ENCODE data around the gene ERF. TPM values are rescaled to one million over a fixed set of nuclear protein-coding genes. Genes with fewer than 3 reads are reported as not detected.

Gene ERF
- polyA plus RNA-seq, 1 of the 3 experiments (the other 2 are of a cell fraction) = 89.6 TPM

GRCh38 chr19:42293540-42293939 is 38.6 kb upstream of the ERF start:
- Histone ChIP-seq H3K9ac (no peak overlapping the region), H3K4me3 (ENCODE audit: low read depth in 2 of 2, low read length in 1 of 2) (no peak overlapping the region), H2AFZ (ENCODE audit: low read depth) (no peak overlapping the region), H3K27ac (ENCODE audit: low read depth in 2 of 2, low read length in 1 of 2) (no peak overlapping the region), H3K79me2 (ENCODE audit: insufficient read depth) (0 out of 2 replicates have a peak, but pooled peaks cover 3% of the 10 kb centered on the region), H3F3A (replicated peaks; ENCODE audit: insufficient read depth) (peaks cover 27% of the 10 kb centered on the region), H4K20me1 (ENCODE audit: insufficient read depth) (0 out of 2 replicates have a peak, but pooled peaks cover 5% of the 10 kb centered on the region), H3K36me3 (replicated peaks in 1 of 2; ENCODE audit: control insufficient read depth in 1 of 2, insufficient read depth in 2 of 2, low read length in 1 of 2) (peaks cover 30 to 71% of the 10 kb centered on the region in 2 experiments), H3K4me2 (no peak overlapping the region), H3K9me2 (no peaks in the 10 kb centered on the region), H3K4me1 (ENCODE audit: control insufficient read depth in 1 of 2, insufficient read depth in 2 of 2, low read depth in 1 of 2, low read length in 1 of 2) (no peaks in the 10 kb centered on the region; a peak in 1 of 4 replicates), H3K9me3 (no peaks in the 10 kb centered on the region), H3K27me3 (ENCODE audit: insufficient read depth) (no peaks in the 10 kb centered on the region)
- TF ChIP-seq, protein P1, sequence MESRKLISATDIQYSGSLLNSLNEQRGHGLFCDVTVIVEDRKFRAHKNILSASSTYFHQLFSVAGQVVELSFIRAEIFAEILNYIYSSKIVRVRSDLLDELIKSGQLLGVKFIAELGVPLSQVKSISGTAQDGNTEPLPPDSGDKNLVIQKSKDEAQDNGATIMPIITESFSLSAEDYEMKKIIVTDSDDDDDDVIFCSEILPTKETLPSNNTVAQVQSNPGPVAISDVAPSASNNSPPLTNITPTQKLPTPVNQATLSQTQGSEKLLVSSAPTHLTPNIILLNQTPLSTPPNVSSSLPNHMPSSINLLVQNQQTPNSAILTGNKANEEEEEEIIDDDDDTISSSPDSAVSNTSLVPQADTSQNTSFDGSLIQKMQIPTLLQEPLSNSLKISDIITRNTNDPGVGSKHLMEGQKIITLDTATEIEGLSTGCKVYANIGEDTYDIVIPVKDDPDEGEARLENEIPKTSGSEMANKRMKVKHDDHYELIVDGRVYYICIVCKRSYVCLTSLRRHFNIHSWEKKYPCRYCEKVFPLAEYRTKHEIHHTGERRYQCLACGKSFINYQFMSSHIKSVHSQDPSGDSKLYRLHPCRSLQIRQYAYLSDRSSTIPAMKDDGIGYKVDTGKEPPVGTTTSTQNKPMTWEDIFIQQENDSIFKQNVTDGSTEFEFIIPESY (IDR thresholded peaks at IDR 0.05; ENCODE audit: borderline replicate concordance, low read depth) = no peak
- TF ChIP-seq FOXM1 (IDR thresholded peaks at IDR 0.05; ENCODE audit: low read depth) (no peak), RFX5 (IDR thresholded peaks at IDR 0.05; ENCODE audit: low read length) (no peak), ELF1 (IDR thresholded peaks at IDR 0.05) (no peak), MEF2A (IDR thresholded peaks at IDR 0.05; ENCODE audit: borderline replicate concordance, low read depth) (no peak), RXRA (IDR thresholded peaks at IDR 0.05; ENCODE audit: borderline replicate concordance, low read depth) (no peak), TEAD4 (IDR thresholded peaks at IDR 0.05; ENCODE audit: borderline replicate concordance, insufficient read depth) (no peak), GABPA (IDR thresholded peaks at IDR 0.05; ENCODE audit: low read depth) (no peak), NRF1 (IDR thresholded peaks at IDR 0.05; ENCODE audit: low read depth, low read length) (no peak), RCOR1 (IDR thresholded peaks at IDR 0.05; ENCODE audit: low read length) (no peak), CTCF (IDR thresholded peaks at IDR 0.05) (no peak)
- 90% methylated on average over 12 of the region's 17 CpGs for WGBS (ENCODE audit: low lambda C conversion rate)
- no peak for DNase-seq
- POLR2A ChIA-PET = interaction anchor here (1.3 kb wide), 1 partner anchor 9 kb away, joined by 4 read pairs; the partner anchor contains the start of gene PAFAH1B3
- CTCF ChIA-PET = interaction anchor here (5.9 to 9.5 kb wide), 2 partner anchors 15 to 47 kb away, joined by 51 to 60 read pairs; no protein-coding TSS in a partner anchor

DNA sequence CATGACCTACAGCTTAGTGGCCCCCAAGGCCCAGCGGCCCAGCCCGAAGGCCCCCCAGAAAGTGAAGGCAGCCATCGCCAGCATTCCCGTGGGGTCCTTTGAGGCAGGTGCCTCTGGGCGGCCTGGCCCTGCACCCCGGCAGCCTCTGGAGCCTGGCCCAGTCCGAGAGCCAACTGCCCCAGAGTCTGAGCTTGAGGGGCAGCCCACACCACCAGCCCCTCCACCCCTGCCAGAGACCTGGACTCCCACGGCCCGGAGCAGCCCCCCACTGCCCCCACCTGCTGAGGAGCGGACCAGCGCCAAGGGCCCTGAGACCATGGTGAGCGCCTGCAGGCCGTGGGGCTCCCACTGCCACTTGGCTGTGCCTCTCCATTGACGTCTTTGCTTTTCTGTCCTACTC is 38.0 kb upstream of the ERF start:
- CTCF ChIA-PET = interaction anchor here (5.9 to 9.5 kb wide), 2 partner anchors 14 to 47 kb away, joined by 51 to 60 read pairs; no protein-coding TSS in a partner anchor

More for the DNA sequence above, 38.0 kb upstream of the ERF start:
- no peak for DNase-seq
- TF ChIP-seq MEF2A (IDR thresholded peaks at IDR 0.05; ENCODE audit: borderline replicate concordance, low read depth) (no peak), RFX5 (IDR thresholded peaks at IDR 0.05; ENCODE audit: low read length) (no peak), CTCF (IDR thresholded peaks at IDR 0.05) (no peak), SMC3 (IDR thresholded peaks at IDR 0.05; ENCODE audit: low read depth, low read length) (no peak), EZH2phosphoT487 (IDR thresholded peaks at IDR 0.05; ENCODE audit: borderline replicate concordance, low read depth) (no peak), GABPA (IDR thresholded peaks at IDR 0.05; ENCODE audit: low read depth) (no peak), TAF1 (IDR thresholded peaks at IDR 0.05; ENCODE audit: borderline replicate concordance, low read depth, low read length) (no peak), ELF1 (IDR thresholded peaks at IDR 0.05) (no peak), YY1 (IDR thresholded peaks at IDR 0.05; ENCODE audit: low read depth) (no peak)
- TF ChIP-seq, protein P1 (IDR thresholded peaks at IDR 0.05; ENCODE audit: borderline replicate concordance, low read depth) = no peak
- Histone ChIP-seq H4K20me1 (ENCODE audit: insufficient read depth) (0 out of 2 replicates have a peak, but pooled peaks cover 5% of the 10 kb centered on the region), H3K4me1 (ENCODE audit: control insufficient read depth in 1 of 2, insufficient read depth in 2 of 2, low read depth in 1 of 2, low read length in 1 of 2) (no peaks in the 10 kb centered on the region; a peak in 1 of 4 replicates), H3K4me2 (no peak overlapping the region), H3K27me3 (ENCODE audit: insufficient read depth) (no peaks in the 10 kb centered on the region), H2AFZ (ENCODE audit: low read depth) (no peak overlapping the region), H3K9me3 (no peaks in the 10 kb centered on the region), H3K4me3 (ENCODE audit: low read depth in 2 of 2, low read length in 1 of 2) (no peak overlapping the region), H3K27ac (ENCODE audit: low read depth in 2 of 2, low read length in 1 of 2) (no peak overlapping the region), H3K9me2 (no peaks in the 10 kb centered on the region), H3K9ac (no peak overlapping the region), H3K36me3 (replicated peaks in 1 of 2; ENCODE audit: control insufficient read depth in 1 of 2, insufficient read depth in 2 of 2, low read length in 1 of 2) (peaks cover 34 to 76% of the 10 kb centered on the region in 2 experiments), H3K79me2 (ENCODE audit: insufficient read depth) (peaks cover 3% of the 10 kb centered on the region; the same call in 1 of the 2 replicates), H3F3A (replicated peaks; ENCODE audit: insufficient read depth) (peaks cover 21% of the 10 kb centered on the region)
- POLR2A ChIA-PET = interaction anchor here (1.3 kb wide), 1 partner anchor 10 kb away, joined by 4 read pairs; the partner anchor contains the start of gene PAFAH1B3
- WGBS (ENCODE audit: low lambda C conversion rate) = 91% methylated on average over 13 of the region's 14 CpGs

All from SK-N-SH (cell line).